Measurements from ENCODE around the gene RBM44.
A peak's percentile ranks its signal among the peaks of the same experiment; 100 is the strongest.
"Not testable (repeated sequence)": the region's sequence is repeated elsewhere in the genome, so short reads cannot be mapped to it uniquely, and the experiment has no call there.

Gene RBM44

GRCh38 chr2:237754626-237755248 lies 43.8 kb upstream of the RBM44 start:
- TF ChIP-seq CTCF (IDR thresholded peaks at IDR 0.05), result no peak

GRCh38 chr2:237757616-237758015 lies 41.0 kb upstream of the RBM44 start:
- H3K4me3 ChIP-seq, result no peak overlapping the region
- DNase-seq (ENCODE audit: low spot score), result no peak
- no peak overlapping the region for H3K27ac ChIP-seq
- TF ChIP-seq CTCF (IDR thresholded peaks at IDR 0.05), result no peak

More at GRCh38 chr2:237754626-237755248, 43.8 kb upstream of the RBM44 start:
- no peak overlapping the region for H3K4me3 ChIP-seq
- no peak for DNase-seq (ENCODE audit: low spot score)
- H3K27ac ChIP-seq, result no peak overlapping the region

- H3K4me3 ChIP-seq, result no peak overlapping the region
- no peak overlapping the region for H3K27ac ChIP-seq
- peak; percentile 5 for DNase-seq (ENCODE audit: low spot score)
- TF ChIP-seq CTCF (IDR thresholded peaks at IDR 0.05), result no peak
These were observed 40.4 kb upstream of the RBM44 start for GRCh38 chr2:237758185-237758584.

GRCh38 chr2:237759176-237759575 lies 39.4 kb upstream of the RBM44 start:
- no peak for TF ChIP-seq CTCF (IDR thresholded peaks at IDR 0.05)
- DNase-seq (ENCODE audit: low spot score), result peak; percentile 46
- H3K27ac ChIP-seq, result no peak overlapping the region
- no peak overlapping the region for H3K4me3 ChIP-seq

GRCh38 chr2:237760506-237761502 lies 37.8 kb upstream of the RBM44 start:
- H3K27ac ChIP-seq, result no peak overlapping the region

GRCh38 chr2:237762291-237763182 lies 36.0 kb upstream of the RBM44 start:
- H3K27ac ChIP-seq; H3K4me3 ChIP-seq; DNase-seq (ENCODE audit: low spot score): not testable (repeated sequence)

More at GRCh38 chr2:237760506-237761502, 37.8 kb upstream of the RBM44 start:
- no peak for TF ChIP-seq CTCF (IDR thresholded peaks at IDR 0.05)
- no peak overlapping the region for H3K4me3 ChIP-seq
- DNase-seq (ENCODE audit: low spot score), result peak; percentile 28

GRCh38 chr2:237763812-237764211 lies 34.8 kb upstream of the RBM44 start:
- TF ChIP-seq CTCF (IDR thresholded peaks at IDR 0.05), result no peak
- no peak for DNase-seq (ENCODE audit: low spot score)
- Histone ChIP-seq H3K27ac (no peak overlapping the region), H3K4me3 (no peak overlapping the region)

- not testable (repeated sequence) for H3K27ac ChIP-seq; H3K4me3 ChIP-seq; DNase-seq (ENCODE audit: low spot score)
These were observed 33.5 kb upstream of the RBM44 start for GRCh38 chr2:237765122-237765521.
